Neural cell (in vitro differentiated cells): ENCODE data around the gene RUBCN. TPM values are rescaled to one million over a fixed set of nuclear protein-coding genes. Genes with fewer than 3 reads are reported as not detected.

ENCODE experiments used
- H2AFZ ChIP-seq: fragments of 200-600, 300-800 bp; sonication (generic), shearing (Covaris generic); 2 replicates; pipeline ENCODE4 v1.6.0; 2014; ENCODE audit warnings: low read depth, mild to moderate bottlenecking, antibody characterized with exemption, low read length, moderate library complexity
- H3F3A ChIP-seq: fragments of 200-600 bp; shearing (Covaris generic); 2 replicates; pipeline ENCODE4 v1.6.1; 2016; ENCODE audit warnings: mild to moderate bottlenecking, moderate library complexity, mixed read lengths, antibody characterized with exemption, low read length; ENCODE audit not compliant: insufficient read depth, poor library complexity, severe bottlenecking
- H3K27ac ChIP-seq: fragments of 200-600, 300-800 bp; sonication (generic), shearing (Covaris generic); 2 replicates; pipeline ENCODE4 v1.5.1; 2014; ENCODE audit warnings: mild to moderate bottlenecking, low read length, moderate library complexity
- H3K27me3 ChIP-seq: fragments of 300-800, 200-600 bp; sonication (generic), shearing (Covaris generic); 2 replicates; pipeline ENCODE4 v1.6.0; 2014; ENCODE audit warnings: mild to moderate bottlenecking, low read depth, low read length, moderate library complexity; ENCODE audit not compliant: insufficient read depth
- H3K36me3 ChIP-seq: fragments of 300-800, 200-600 bp; sonication (generic), shearing (Covaris generic); 2 replicates; pipeline ENCODE4 v1.5.1; 2014; ENCODE audit warnings: mild to moderate bottlenecking, antibody characterized with exemption, low read length, moderate library complexity; ENCODE audit not compliant: insufficient read depth
- H3K4me2 ChIP-seq: fragments of 300-800, 200-600 bp; sonication (generic), shearing (Covaris generic); 2 replicates; pipeline ENCODE4 v1.6.0; 2014; ENCODE audit warnings: mild to moderate bottlenecking, low read length
- H3K4me3 ChIP-seq: fragments of 300-800, 200-600 bp; sonication (generic), shearing (Covaris generic); 2 replicates; pipeline ENCODE4 v1.5.1; 2014; ENCODE audit warnings: mild to moderate bottlenecking, low read length, moderate library complexity
- H3K79me2 ChIP-seq: fragments of 200-600 bp; shearing (Covaris generic); replicated peaks from 2 replicates; pipeline ENCODE4 v1.6.0; 2014; ENCODE audit warnings: mild to moderate bottlenecking, low read length, moderate library complexity; ENCODE audit not compliant: insufficient read depth
- H3K9ac ChIP-seq: fragments of 300-800, 200-600 bp; sonication (generic), shearing (Covaris generic); 2 replicates; pipeline ENCODE4 v1.6.1; 2016; ENCODE audit warnings: mild to moderate bottlenecking, low read length, mixed read lengths
- H3K9me2 ChIP-seq: fragments of 200-600 bp; shearing (Covaris generic); 2 replicates; pipeline ENCODE4 v1.6.1; 2016; ENCODE audit warnings: mild to moderate bottlenecking, low read length, mixed read lengths; ENCODE audit not compliant: insufficient read depth
- H3K9me3 ChIP-seq: fragments of 200-600, 300-800 bp; sonication (generic), shearing (Covaris generic); 2 replicates; pipeline ENCODE4 v1.6.1; 2016; ENCODE audit warnings: mild to moderate bottlenecking, mixed run types, low read length, moderate library complexity, mixed read lengths
- H4K20me1 ChIP-seq: fragments of 200-600 bp; shearing (Covaris generic); 2 replicates; pipeline ENCODE4 v1.6.1; 2016; ENCODE audit warnings: mild to moderate bottlenecking, mixed run types; ENCODE audit not compliant: insufficient read depth
- EP300 ChIP-seq: fragments of 450-650 bp; conservative IDR thresholded peaks from 2 replicates; pipeline ENCODE4 v1.6.1; 2014; ENCODE audit warnings: antibody characterized with exemption, mild to moderate bottlenecking, moderate library complexity; ENCODE audit not compliant: poor library complexity, severe bottlenecking
- EZH2 ChIP-seq: fragments of 200-600, 300-800 bp; shearing (Covaris generic), sonication (generic); IDR thresholded peaks from 2 replicates; pipeline ENCODE4 v1.6.1; 2014; ENCODE audit warnings: antibody characterized with exemption, low read length, borderline replicate concordance, mild to moderate bottlenecking; ENCODE audit not compliant: insufficient read depth, poor library complexity, severe bottlenecking
- MXI1 ChIP-seq: fragments of 450-650 bp; conservative IDR thresholded peaks from 2 replicates; pipeline ENCODE4 v1.6.1; 2014; ENCODE audit warnings: antibody characterized with exemption, mild to moderate bottlenecking; ENCODE audit not compliant: poor library complexity, severe bottlenecking
- POLR2AphosphoS5 ChIP-seq: IDR thresholded peaks from 2 replicates; pipeline ENCODE4 v1.6.1; 2012
- RAD21 ChIP-seq: fragments of 450-650 bp; conservative IDR thresholded peaks from 2 replicates; pipeline ENCODE4 v1.6.1; 2014; ENCODE audit warnings: antibody characterized with exemption, mild to moderate bottlenecking, moderate library complexity
- SMC3 ChIP-seq: fragments of 450-650 bp; conservative IDR thresholded peaks from 2 replicates; pipeline ENCODE4 v1.6.1; 2014; ENCODE audit warnings: antibody characterized with exemption, mild to moderate bottlenecking, moderate library complexity; ENCODE audit not compliant: poor library complexity
- TAF1 ChIP-seq: IDR thresholded peaks from 2 replicates; pipeline ENCODE4 v1.6.1; 2012; ENCODE audit warnings: low read depth
- polyA plus RNA-seq: library from polyadenylated mRNA; depleted of rRNA; stranded (reverse); fragments of >200 nt; gene quantifications from 2 replicates; pipeline ENCODE4 v1.2.3, GENCODE V29; 2014
- TF ChIP-seq, protein P1 (sequence below): fragments of 450-650 bp; IDR thresholded peaks from 2 replicates; pipeline ENCODE4 v1.5.1; 2014; ENCODE audit warnings: antibody characterized with exemption, mild to moderate bottlenecking, moderate library complexity; ENCODE audit not compliant: poor library complexity, severe bottlenecking
- TF ChIP-seq, protein P2 (sequence below): IDR thresholded peaks from 2 replicates; pipeline ENCODE4 v1.6.1; 2012; ENCODE audit warnings: borderline replicate concordance

The RUBCN gene
- polyA plus RNA-seq, 1 donor from 2014 or later, result 16.1 TPM

DNA sequence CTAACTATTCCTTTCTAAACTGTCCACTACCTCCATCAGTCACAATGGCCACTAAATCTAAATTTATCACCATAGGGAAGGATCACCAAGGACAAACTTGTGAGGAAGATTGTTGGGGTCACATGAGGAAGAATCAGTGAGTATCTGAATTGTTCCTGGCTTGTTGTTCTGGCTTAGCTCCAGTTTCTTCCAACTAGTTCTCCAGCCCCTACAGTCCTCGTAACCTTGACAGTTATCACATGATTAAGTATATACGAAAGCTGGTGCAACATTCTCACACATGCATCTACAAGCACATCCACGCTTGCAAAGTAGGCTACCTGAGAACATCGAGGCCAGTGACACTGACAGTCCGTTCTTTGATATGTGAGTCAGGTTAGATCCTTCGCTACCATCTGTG lies 46.0 kb downstream of the RUBCN start:
- no peak overlapping the region for H3K4me3 ChIP-seq
- no peaks in the 10 kb centered on the region for H4K20me1 ChIP-seq
- H3K27ac ChIP-seq, result no peak overlapping the region
- TF ChIP-seq POLR2AphosphoS5 (no peak), SMC3 (no peak), TAF1 (no peak), RAD21 (no peak)
- TF ChIP-seq, protein P1, sequence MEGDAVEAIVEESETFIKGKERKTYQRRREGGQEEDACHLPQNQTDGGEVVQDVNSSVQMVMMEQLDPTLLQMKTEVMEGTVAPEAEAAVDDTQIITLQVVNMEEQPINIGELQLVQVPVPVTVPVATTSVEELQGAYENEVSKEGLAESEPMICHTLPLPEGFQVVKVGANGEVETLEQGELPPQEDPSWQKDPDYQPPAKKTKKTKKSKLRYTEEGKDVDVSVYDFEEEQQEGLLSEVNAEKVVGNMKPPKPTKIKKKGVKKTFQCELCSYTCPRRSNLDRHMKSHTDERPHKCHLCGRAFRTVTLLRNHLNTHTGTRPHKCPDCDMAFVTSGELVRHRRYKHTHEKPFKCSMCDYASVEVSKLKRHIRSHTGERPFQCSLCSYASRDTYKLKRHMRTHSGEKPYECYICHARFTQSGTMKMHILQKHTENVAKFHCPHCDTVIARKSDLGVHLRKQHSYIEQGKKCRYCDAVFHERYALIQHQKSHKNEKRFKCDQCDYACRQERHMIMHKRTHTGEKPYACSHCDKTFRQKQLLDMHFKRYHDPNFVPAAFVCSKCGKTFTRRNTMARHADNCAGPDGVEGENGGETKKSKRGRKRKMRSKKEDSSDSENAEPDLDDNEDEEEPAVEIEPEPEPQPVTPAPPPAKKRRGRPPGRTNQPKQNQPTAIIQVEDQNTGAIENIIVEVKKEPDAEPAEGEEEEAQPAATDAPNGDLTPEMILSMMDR, result no peak
- no peak overlapping the region for H2AFZ ChIP-seq
- H3K9ac ChIP-seq, result no peak overlapping the region
- H3F3A ChIP-seq, result no peaks in the 10 kb centered on the region
- H3K27me3 ChIP-seq, result no peaks in the 10 kb centered on the region
- H3K4me2 ChIP-seq, result no peak overlapping the region
- H3K36me3 ChIP-seq, result peaks cover 9% of the 10 kb centered on the region
- no peaks in the 10 kb centered on the region for H3K9me2 ChIP-seq
- H3K9me3 ChIP-seq, result no peaks in the 10 kb centered on the region
- H3K79me2 ChIP-seq, result no peaks in the 10 kb centered on the region

DNA sequence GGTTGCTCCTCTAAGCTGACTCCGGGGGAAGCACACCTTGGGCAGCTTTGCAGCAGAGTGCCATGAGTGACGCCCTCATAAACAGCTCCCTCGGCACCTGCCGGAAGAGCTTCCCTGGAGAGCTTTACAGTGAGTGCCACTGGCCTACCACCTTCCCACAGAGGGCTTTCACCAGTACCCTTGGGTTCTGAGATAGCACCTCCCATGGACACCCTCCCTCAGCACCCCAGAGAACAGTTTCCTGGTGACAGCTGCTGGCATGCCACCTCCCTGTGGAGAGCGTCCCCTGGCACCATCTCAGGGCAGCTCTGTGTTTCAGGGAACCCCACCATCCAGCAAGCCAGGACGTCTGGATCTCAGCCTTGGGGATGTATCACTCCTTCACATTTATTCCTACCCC lies 49.1 kb downstream of the RUBCN start:
- H3K79me2 ChIP-seq, result no peaks in the 10 kb centered on the region
- H3K27me3 ChIP-seq, result no peaks in the 10 kb centered on the region
- no peak overlapping the region for H3K4me3 ChIP-seq
- H2AFZ ChIP-seq, result no peak overlapping the region
- no peaks in the 10 kb centered on the region for H3K9me2 ChIP-seq
- H3K36me3 ChIP-seq, result peaks cover 9% of the 10 kb centered on the region
- H4K20me1 ChIP-seq, result no peaks in the 10 kb centered on the region
- TF ChIP-seq TAF1, result no peak
- TF ChIP-seq, protein P2, sequence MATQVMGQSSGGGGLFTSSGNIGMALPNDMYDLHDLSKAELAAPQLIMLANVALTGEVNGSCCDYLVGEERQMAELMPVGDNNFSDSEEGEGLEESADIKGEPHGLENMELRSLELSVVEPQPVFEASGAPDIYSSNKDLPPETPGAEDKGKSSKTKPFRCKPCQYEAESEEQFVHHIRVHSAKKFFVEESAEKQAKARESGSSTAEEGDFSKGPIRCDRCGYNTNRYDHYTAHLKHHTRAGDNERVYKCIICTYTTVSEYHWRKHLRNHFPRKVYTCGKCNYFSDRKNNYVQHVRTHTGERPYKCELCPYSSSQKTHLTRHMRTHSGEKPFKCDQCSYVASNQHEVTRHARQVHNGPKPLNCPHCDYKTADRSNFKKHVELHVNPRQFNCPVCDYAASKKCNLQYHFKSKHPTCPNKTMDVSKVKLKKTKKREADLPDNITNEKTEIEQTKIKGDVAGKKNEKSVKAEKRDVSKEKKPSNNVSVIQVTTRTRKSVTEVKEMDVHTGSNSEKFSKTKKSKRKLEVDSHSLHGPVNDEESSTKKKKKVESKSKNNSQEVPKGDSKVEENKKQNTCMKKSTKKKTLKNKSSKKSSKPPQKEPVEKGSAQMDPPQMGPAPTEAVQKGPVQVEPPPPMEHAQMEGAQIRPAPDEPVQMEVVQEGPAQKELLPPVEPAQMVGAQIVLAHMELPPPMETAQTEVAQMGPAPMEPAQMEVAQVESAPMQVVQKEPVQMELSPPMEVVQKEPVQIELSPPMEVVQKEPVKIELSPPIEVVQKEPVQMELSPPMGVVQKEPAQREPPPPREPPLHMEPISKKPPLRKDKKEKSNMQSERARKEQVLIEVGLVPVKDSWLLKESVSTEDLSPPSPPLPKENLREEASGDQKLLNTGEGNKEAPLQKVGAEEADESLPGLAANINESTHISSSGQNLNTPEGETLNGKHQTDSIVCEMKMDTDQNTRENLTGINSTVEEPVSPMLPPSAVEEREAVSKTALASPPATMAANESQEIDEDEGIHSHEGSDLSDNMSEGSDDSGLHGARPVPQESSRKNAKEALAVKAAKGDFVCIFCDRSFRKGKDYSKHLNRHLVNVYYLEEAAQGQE, result no peak
- TF ChIP-seq, protein P1, result no peak
- no peak for TF ChIP-seq RAD21
- no peak for TF ChIP-seq EP300
- TF ChIP-seq SMC3, result no peak
- no peak for TF ChIP-seq POLR2AphosphoS5
- TF ChIP-seq EZH2, result no peak
- TF ChIP-seq MXI1, result no peak
- H3K9me3 ChIP-seq, result no peaks in the 10 kb centered on the region
- H3K27ac ChIP-seq, result no peak overlapping the region
- no peak overlapping the region for H3K9ac ChIP-seq
- no peaks in the 10 kb centered on the region for H3F3A ChIP-seq
- no peak overlapping the region for H3K4me2 ChIP-seq
